K562 (cell line): Measurements from ENCODE around the gene FBXW11. TPM values are rescaled to one million over a fixed set of nuclear protein-coding genes. Genes with fewer than 3 reads are reported as not detected.
A peak's percentile ranks its signal among the peaks of the same experiment; 100 is the strongest.

Experiments
- ARID1B ChIP-seq: fragments of 450-650 bp; IDR thresholded peaks from 2 replicates; pipeline ENCODE4 v1.6.1; 2016; ENCODE audit warnings: antibody characterized with exemption, mild to moderate bottlenecking, inconsistent platforms
- HDAC3 ChIP-seq: fragments of 450-650 bp; IDR thresholded peaks from 2 replicates; pipeline ENCODE4 v1.6.1; 2018; ENCODE audit warnings: borderline replicate concordance, mild to moderate bottlenecking, moderate library complexity; ENCODE audit not compliant: partially characterized antibody
- KAT8 ChIP-seq: fragments of 450-650 bp; IDR thresholded peaks from 2 replicates; pipeline ENCODE4 v1.6.1; 2016; ENCODE audit warnings: low read depth, mild to moderate bottlenecking
- OTX1 ChIP-seq: fragments of 450-650 bp; formaldehyde crosslinking; IDR thresholded peaks from 2 replicates; pipeline ENCODE4 v1.4.0; 2022; ENCODE audit warnings: mild to moderate bottlenecking
- RAD51 ChIP-seq: fragments of 450-650 bp; IDR thresholded peaks from 2 replicates; pipeline ENCODE4 v1.7.1; 2016; ENCODE audit warnings: low read depth, mild to moderate bottlenecking, borderline replicate concordance
- SAFB ChIP-seq: fragments of 200-400 bp; formaldehyde crosslinking; IDR thresholded peaks from 2 replicates; pipeline ENCODE4 v1.6.1; 2017; ENCODE audit warnings: low read depth, low read length, borderline replicate concordance
- SRSF1 ChIP-seq: fragments of 200-400 bp; formaldehyde crosslinking; IDR thresholded peaks from 2 replicates; pipeline ENCODE4 v1.6.1; 2017; ENCODE audit warnings: mild to moderate bottlenecking, low read depth, low read length, moderate library complexity
- ZFPM2 ChIP-seq: fragments of 250-450 bp; sonication (Bioruptor Pico); IDR thresholded peaks from 2 replicates; pipeline ENCODE4 v1.5.1; 2022; ENCODE audit warnings: mild to moderate bottlenecking
- ZNF212 ChIP-seq: fragments of 450-650 bp; formaldehyde crosslinking; IDR thresholded peaks from 2 replicates; pipeline ENCODE4 v1.4.0; 2020; ENCODE audit warnings: mild to moderate bottlenecking
- ZNF232 ChIP-seq: sonication (generic); formaldehyde crosslinking; IDR thresholded peaks from 2 replicates; pipeline ENCODE4 v1.8.0; 2022; ENCODE audit warnings: mild to moderate bottlenecking, missing genetic modification reagents
- polyA plus RNA-seq, 8 experiments: library from polyadenylated mRNA; depleted of rRNA in 4 of 8; stranded (reverse) in 5 of 8; unstranded in 3 of 8; fragments of >200 nt; fragmentation: Nextera tagmentation in 2 of 8; fragmentation: Illumina TruSeq in 1 of 8; extraction: Ambion mirVana in 2 of 8; extraction: Trizol in 1 of 8; gene quantifications; 2 replicates each; pipeline versions ENCODE4 v1.2.1 to v1.2.3, GENCODE V29; 2011 to 2014; ENCODE audit warnings: inconsistent platforms in 1 of 8, missing spikeins in 1 of 8
- total RNA-seq, 7 experiments: library from RNA; depleted of rRNA in 6 of 7; stranded (reverse); fragments of >200 nt in 6 of 7; fragmentation: Illumina TruSeq in 2 of 7; extraction: Trizol in 2 of 7; gene quantifications; 2 replicates each; pipeline versions ENCODE4 v1.2.1 to v1.2.3, GENCODE V29; 2011 to 2021; ENCODE audit warnings: low replicate concordance in 1 of 7
- TF ChIP-seq, protein P1 (sequence below), 2 experiments: fragments of 200-800 bp in 1 of 2; sonication (Bioruptor generic) in 1 of 2; sonication (generic) in 1 of 2; formaldehyde crosslinking in 1 of 2; IDR thresholded peaks in 1 of 2; conservative IDR thresholded peaks in 1 of 2; 2 replicates each; pipeline versions ENCODE4 v1.5.0 to v1.6.1; 2016 to 2020; ENCODE audit warnings: missing compliant biosample characterization in 1 of 2, missing genetic modification characterization in 1 of 2, missing genetic modification reagents in 1 of 2
- TF ChIP-seq, protein P2 (sequence below): fragments of 250-450 bp; sonication (Bioruptor Pico); IDR thresholded peaks from 2 replicates; pipeline ENCODE4 v1.8.0; 2022; ENCODE audit warnings: moderate library complexity, mild to moderate bottlenecking, inconsistent platforms
- TF ChIP-seq, protein P3 (sequence below): sonication (generic); formaldehyde crosslinking; IDR thresholded peaks from 2 replicates; pipeline ENCODE4 v1.8.1; 2023; ENCODE audit warnings: mild to moderate bottlenecking, missing genetic modification reagents
- TF ChIP-seq, protein P4 (sequence below): sonication (generic); formaldehyde crosslinking; IDR thresholded peaks from 2 replicates; pipeline ENCODE4 v1.8.0; 2023; ENCODE audit warnings: mild to moderate bottlenecking, missing genetic modification reagents

Gene FBXW11
- total and polyA plus RNA-seq, 9 of the 15 experiments (the other 6 are each of a cell fraction or from before 2014, with no cell fraction given) = 3.0 to 28.6 (median 23.6) TPM

DNA sequence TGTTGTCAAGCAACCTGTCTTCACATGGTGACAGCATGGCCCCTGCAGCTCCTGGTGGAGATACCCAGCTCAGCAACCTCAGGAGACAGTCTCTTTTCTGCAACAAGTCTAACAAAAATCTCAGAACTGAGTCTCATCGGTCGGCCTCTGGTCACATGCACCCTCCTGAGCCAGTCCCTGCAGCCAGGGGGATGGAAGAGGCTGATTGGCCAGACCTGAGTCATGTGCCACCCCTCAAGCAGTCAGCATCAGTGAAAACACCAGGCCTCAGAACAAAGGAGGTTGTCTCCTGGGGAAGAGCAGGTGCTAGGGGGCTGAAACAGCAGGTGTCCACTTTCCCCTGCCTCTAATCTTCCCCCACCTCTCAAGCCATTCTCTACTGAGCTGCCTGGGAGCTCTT is 166.4 kb downstream of the FBXW11 start (continued):
- TF ChIP-seq, protein P1, sequence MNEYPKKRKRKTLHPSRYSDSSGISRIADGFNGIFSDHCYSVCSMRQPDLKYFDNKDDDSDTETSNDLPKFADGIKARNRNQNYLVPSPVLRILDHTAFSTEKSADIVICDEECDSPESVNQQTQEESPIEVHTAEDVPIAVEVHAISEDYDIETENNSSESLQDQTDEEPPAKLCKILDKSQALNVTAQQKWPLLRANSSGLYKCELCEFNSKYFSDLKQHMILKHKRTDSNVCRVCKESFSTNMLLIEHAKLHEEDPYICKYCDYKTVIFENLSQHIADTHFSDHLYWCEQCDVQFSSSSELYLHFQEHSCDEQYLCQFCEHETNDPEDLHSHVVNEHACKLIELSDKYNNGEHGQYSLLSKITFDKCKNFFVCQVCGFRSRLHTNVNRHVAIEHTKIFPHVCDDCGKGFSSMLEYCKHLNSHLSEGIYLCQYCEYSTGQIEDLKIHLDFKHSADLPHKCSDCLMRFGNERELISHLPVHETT (CRISPR knock-in tag; conservative IDR thresholded peaks at IDR 0.05 in 1 of 2, IDR thresholded peaks at IDR 0.05 in 1 of 2) = no peak
- TF ChIP-seq, protein P2, sequence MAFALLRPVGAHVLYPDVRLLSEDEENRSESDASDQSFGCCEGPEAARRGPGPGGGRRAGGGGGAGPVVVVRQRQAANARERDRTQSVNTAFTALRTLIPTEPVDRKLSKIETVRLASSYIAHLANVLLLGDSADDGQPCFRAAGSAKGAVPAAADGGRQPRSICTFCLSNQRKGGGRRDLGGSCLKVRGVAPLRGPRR (CRISPR knock-in tag) = no peak
- TF ChIP-seq OTX1 (no peak), RAD51 (peak; percentile 76; the same call in 1 of the 2 replicates), SRSF1 (no peak), ARID1B (no peak), ZFPM2 (no peak), ZNF212 (CRISPR knock-in tag) (no peak), KAT8 (no peak), SAFB (no peak), ZNF232 (CRISPR knock-in tag) (no peak), HDAC3 (no peak)
- TF ChIP-seq, protein P3, sequence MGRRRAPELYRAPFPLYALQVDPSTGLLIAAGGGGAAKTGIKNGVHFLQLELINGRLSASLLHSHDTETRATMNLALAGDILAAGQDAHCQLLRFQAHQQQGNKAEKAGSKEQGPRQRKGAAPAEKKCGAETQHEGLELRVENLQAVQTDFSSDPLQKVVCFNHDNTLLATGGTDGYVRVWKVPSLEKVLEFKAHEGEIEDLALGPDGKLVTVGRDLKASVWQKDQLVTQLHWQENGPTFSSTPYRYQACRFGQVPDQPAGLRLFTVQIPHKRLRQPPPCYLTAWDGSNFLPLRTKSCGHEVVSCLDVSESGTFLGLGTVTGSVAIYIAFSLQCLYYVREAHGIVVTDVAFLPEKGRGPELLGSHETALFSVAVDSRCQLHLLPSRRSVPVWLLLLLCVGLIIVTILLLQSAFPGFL (CRISPR knock-in tag) = no peak
- TF ChIP-seq, protein P4, sequence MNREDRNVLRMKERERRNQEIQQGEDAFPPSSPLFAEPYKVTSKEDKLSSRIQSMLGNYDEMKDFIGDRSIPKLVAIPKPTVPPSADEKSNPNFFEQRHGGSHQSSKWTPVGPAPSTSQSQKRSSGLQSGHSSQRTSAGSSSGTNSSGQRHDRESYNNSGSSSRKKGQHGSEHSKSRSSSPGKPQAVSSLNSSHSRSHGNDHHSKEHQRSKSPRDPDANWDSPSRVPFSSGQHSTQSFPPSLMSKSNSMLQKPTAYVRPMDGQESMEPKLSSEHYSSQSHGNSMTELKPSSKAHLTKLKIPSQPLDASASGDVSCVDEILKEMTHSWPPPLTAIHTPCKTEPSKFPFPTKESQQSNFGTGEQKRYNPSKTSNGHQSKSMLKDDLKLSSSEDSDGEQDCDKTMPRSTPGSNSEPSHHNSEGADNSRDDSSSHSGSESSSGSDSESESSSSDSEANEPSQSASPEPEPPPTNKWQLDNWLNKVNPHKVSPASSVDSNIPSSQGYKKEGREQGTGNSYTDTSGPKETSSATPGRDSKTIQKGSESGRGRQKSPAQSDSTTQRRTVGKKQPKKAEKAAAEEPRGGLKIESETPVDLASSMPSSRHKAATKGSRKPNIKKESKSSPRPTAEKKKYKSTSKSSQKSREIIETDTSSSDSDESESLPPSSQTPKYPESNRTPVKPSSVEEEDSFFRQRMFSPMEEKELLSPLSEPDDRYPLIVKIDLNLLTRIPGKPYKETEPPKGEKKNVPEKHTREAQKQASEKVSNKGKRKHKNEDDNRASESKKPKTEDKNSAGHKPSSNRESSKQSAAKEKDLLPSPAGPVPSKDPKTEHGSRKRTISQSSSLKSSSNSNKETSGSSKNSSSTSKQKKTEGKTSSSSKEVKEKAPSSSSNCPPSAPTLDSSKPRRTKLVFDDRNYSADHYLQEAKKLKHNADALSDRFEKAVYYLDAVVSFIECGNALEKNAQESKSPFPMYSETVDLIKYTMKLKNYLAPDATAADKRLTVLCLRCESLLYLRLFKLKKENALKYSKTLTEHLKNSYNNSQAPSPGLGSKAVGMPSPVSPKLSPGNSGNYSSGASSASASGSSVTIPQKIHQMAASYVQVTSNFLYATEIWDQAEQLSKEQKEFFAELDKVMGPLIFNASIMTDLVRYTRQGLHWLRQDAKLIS (CRISPR knock-in tag) = no peak
